ENCODE data around the gene PPP1R15B. TPM values are rescaled to one million over a fixed set of nuclear protein-coding genes. Genes with fewer than 3 reads are reported as not detected.

Gene PPP1R15B
- total RNA-seq, 1 experiment from 2014 or later: 45.9 TPM

- no peak overlapping the region for H3K56ac ChIP-seq (ENCODE audit: insufficient read length, low read depth, low read length)
- H3K4me1 ChIP-seq (ENCODE audit: insufficient read depth, low read length): peaks cover 6% of the 10 kb centered on the region; the same call in 1 of the 2 replicates
- TF ChIP-seq CTCF (conservative IDR thresholded peaks at IDR 0.05): no peak
- no peak overlapping the region for H2AK5ac ChIP-seq (ENCODE audit: insufficient read length, low read length)
- no peak overlapping the region for H3T11ph ChIP-seq (ENCODE audit: low read length)
- no peaks in the 10 kb centered on the region; a peak in 2 of 5 replicates for H3K9me3 Mint-ChIP-seq
- no peak overlapping the region for H3K18ac ChIP-seq (ENCODE audit: insufficient read length, low read depth, low read length)
- H3K27ac ChIP-seq (ENCODE audit: insufficient read length, low read depth, low read length): no peak overlapping the region
- no peaks in the 10 kb centered on the region for H3K79me1 ChIP-seq (ENCODE audit: insufficient read depth, low read depth, low read length, poor library complexity, severe bottlenecking)
- no peak overlapping the region for H3K14ac ChIP-seq (ENCODE audit: insufficient read depth, low read length)
- no peak overlapping the region for H3K4me2 ChIP-seq (ENCODE audit: insufficient read depth, insufficient read length, low read length)
- peaks cover 5 to 20% of the 10 kb centered on the region in 2 experiments for H3K4me1 Mint-ChIP-seq
- H2BK15ac ChIP-seq (ENCODE audit: low read depth, low read length): no peak overlapping the region
- peak overlapping the region; percentile 83 for H2BK12ac ChIP-seq (ENCODE audit: insufficient read length, low read depth, low read length)
- peaks cover 2% of the 10 kb centered on the region for H4K20me1 ChIP-seq (ENCODE audit: control insufficient read depth, insufficient read depth, insufficient read length)
- no peak overlapping the region for H3K4me3 Mint-ChIP-seq
- no peak overlapping the region for H3K4ac ChIP-seq (ENCODE audit: low read depth, low read length)
- no peak overlapping the region for H4K8ac ChIP-seq (replicated peaks; ENCODE audit: insufficient read length, low read depth, low read length)
- H3K9me3 ChIP-seq (ENCODE audit: control insufficient read depth, low read depth, low read length): no peaks in the 10 kb centered on the region
- no peak overlapping the region for H3K23ac ChIP-seq (ENCODE audit: insufficient read length, low read depth, low read length)
- H2AFZ ChIP-seq (ENCODE audit: low read length): no peak overlapping the region
- 0 out of 7 replicates have a peak overlapping the region, but pooled peaks of 1 of the 3 experiments have one; percentile 9 for H3K27ac Mint-ChIP-seq
- H3K9ac ChIP-seq (ENCODE audit: extremely low read depth, insufficient read length, low read length): no peak overlapping the region
- peaks cover 11 to 20% (median 16%) of the 10 kb centered on the region in 3 experiments; a peak in 6 of 7 replicates for H3K36me3 Mint-ChIP-seq (ENCODE audit: insufficient read depth in 1 of 3, low read depth in 3 of 3)
- H3K27me3 ChIP-seq (ENCODE audit: insufficient read depth, low read length): no peaks in the 10 kb centered on the region
- no peak overlapping the region for H4K5ac ChIP-seq (ENCODE audit: insufficient read length, low read depth, low read length)
- H2BK20ac ChIP-seq (ENCODE audit: low read depth, low read length, poor library complexity, severe bottlenecking): no peak overlapping the region
- H3K23me2 ChIP-seq (ENCODE audit: insufficient read length, low read depth, low read length, poor library complexity, severe bottlenecking): peaks cover 17% of the 10 kb centered on the region
- no peak for DNase-seq
- H2BK120ac ChIP-seq (ENCODE audit: low read depth, low read length, poor library complexity, severe bottlenecking): peak overlapping the region; percentile 2
- H3K27me3 Mint-ChIP-seq (ENCODE audit: low read depth): no peaks in the 10 kb centered on the region
- no peak overlapping the region for H4K91ac ChIP-seq (ENCODE audit: insufficient read length, low read depth, low read length)
- no peak overlapping the region for H2BK5ac ChIP-seq (ENCODE audit: insufficient read length, low read length)
- H3K79me2 ChIP-seq (ENCODE audit: insufficient read depth, low read length): peaks cover 25% of the 10 kb centered on the region
Measured at GRCh38 chr1:204414016-204414415, 2.4 kb upstream of the PPP1R15B start.
